ENCODE results near the gene FLYWCH1. TPM values are rescaled to one million over a fixed set of nuclear protein-coding genes. Genes with fewer than 3 reads are reported as not detected.

FLYWCH1 gene
- total RNA-seq, 1 experiment from 2014 or later: 12.5 TPM

- no peaks in the 10 kb centered on the region for H3K27me3 ChIP-seq (ENCODE audit: insufficient read depth, low read length)
- H3K27me3 Mint-ChIP-seq (ENCODE audit: low read depth): peaks cover 6% of the 10 kb centered on the region
- H3K4me3 Mint-ChIP-seq: no peak overlapping the region
- no peak overlapping the region for H2BK15ac ChIP-seq (ENCODE audit: low read depth, low read length)
- no CpG with 5 or more reads among the region's 11 CpGs for WGBS (ENCODE audit: extremely low coverage, insufficient read length, low lambda C conversion rate)
- no peak overlapping the region for H3T11ph ChIP-seq (ENCODE audit: low read length)
- H3K4me1 ChIP-seq (ENCODE audit: insufficient read depth, low read length): peaks cover 3% of the 10 kb centered on the region; the same call in 1 of the 2 replicates
- H3K4me2 ChIP-seq (ENCODE audit: insufficient read depth, insufficient read length, low read length): no peak overlapping the region
- no peak overlapping the region for H3K18ac ChIP-seq (ENCODE audit: insufficient read length, low read depth, low read length)
- H2BK120ac ChIP-seq (ENCODE audit: low read depth, low read length, poor library complexity, severe bottlenecking): no peak overlapping the region
- H3K27ac ChIP-seq (ENCODE audit: insufficient read length, low read depth, low read length): no peak overlapping the region
- no peaks in the 10 kb centered on the region for H3K23me2 ChIP-seq (ENCODE audit: insufficient read length, low read depth, low read length, poor library complexity, severe bottlenecking)
- no peak overlapping the region for H4K5ac ChIP-seq (ENCODE audit: insufficient read length, low read depth, low read length)
- H3K4ac ChIP-seq (ENCODE audit: low read depth, low read length): no peak overlapping the region
- H3K27ac Mint-ChIP-seq: no peak overlapping the region
- H2BK5ac ChIP-seq (ENCODE audit: insufficient read length, low read length): no peak overlapping the region
- no peak for TF ChIP-seq CTCF (conservative IDR thresholded peaks at IDR 0.05)
- H2BK20ac ChIP-seq (ENCODE audit: low read depth, low read length, poor library complexity, severe bottlenecking): no peak overlapping the region
- no peak overlapping the region for H3K23ac ChIP-seq (ENCODE audit: insufficient read length, low read depth, low read length)
- no peak overlapping the region for H4K8ac ChIP-seq (replicated peaks; ENCODE audit: insufficient read length, low read depth, low read length)
- no peaks in the 10 kb centered on the region; a peak in 1 of 5 replicates for H3K9me3 Mint-ChIP-seq
- peaks cover 14 to 22% of the 10 kb centered on the region in 2 experiments for H3K4me1 Mint-ChIP-seq
- no peak overlapping the region for H4K91ac ChIP-seq (ENCODE audit: insufficient read length, low read depth, low read length)
- DNase-seq: peak; percentile 31
- no peaks in the 10 kb centered on the region for H3K36me3 Mint-ChIP-seq (ENCODE audit: insufficient read depth in 1 of 3, low read depth in 3 of 3)
- H2AK5ac ChIP-seq (ENCODE audit: insufficient read length, low read length): no peak overlapping the region
- H3K14ac ChIP-seq (ENCODE audit: insufficient read depth, low read length): no peak overlapping the region
- no peak overlapping the region for H2BK12ac ChIP-seq (ENCODE audit: insufficient read length, low read depth, low read length)
- no peaks in the 10 kb centered on the region for H3K79me1 ChIP-seq (ENCODE audit: insufficient read depth, low read depth, low read length, poor library complexity, severe bottlenecking)
- H3K9ac ChIP-seq (ENCODE audit: extremely low read depth, insufficient read length, low read length): no peak overlapping the region
- no peak overlapping the region for H2AFZ ChIP-seq (ENCODE audit: low read length)
- no peaks in the 10 kb centered on the region for H4K20me1 ChIP-seq (ENCODE audit: control insufficient read depth, insufficient read depth, insufficient read length)
- no peaks in the 10 kb centered on the region for H3K9me3 ChIP-seq (ENCODE audit: control insufficient read depth, low read depth, low read length)
- H3K56ac ChIP-seq (ENCODE audit: insufficient read length, low read depth, low read length): no peak overlapping the region
- H3K79me2 ChIP-seq (ENCODE audit: insufficient read depth, low read length): no peaks in the 10 kb centered on the region
Observed at GRCh38 chr16:2956579-2956956, 44.8 kb downstream of the FLYWCH1 start.

Measured in H9 (cell line).